HUES6 (cell line): Measurements from ENCODE around the gene KCNK2.

Source experiments
- H3K27ac ChIP-seq: 2 replicates; pipeline ENCODE4 v1.7.0; 2013; ENCODE audit warnings: low read depth, mild to moderate bottlenecking, low read length, inconsistent platforms
- H3K27me3 ChIP-seq: 2 replicates; pipeline ENCODE4 v1.6.1; 2013; ENCODE audit warnings: low read length; ENCODE audit not compliant: control insufficient read depth, insufficient read depth
- H3K36me3 ChIP-seq: 2 replicates; pipeline ENCODE4 v1.6.1; 2013; ENCODE audit warnings: low read length; ENCODE audit not compliant: control insufficient read depth, insufficient read depth
- H3K4me1 ChIP-seq: 2 replicates; pipeline ENCODE4 v1.6.1; 2013; ENCODE audit warnings: low read length; ENCODE audit not compliant: control insufficient read depth, insufficient read depth
- H3K4me3 ChIP-seq: 2 replicates; pipeline ENCODE4 v1.5.1; 2013; ENCODE audit warnings: low read depth, low read length
- H3K9ac ChIP-seq: one replicate; pipeline ENCODE4 v1.6.1; 2013; ENCODE audit warnings: mild to moderate bottlenecking, low read length
- H3K9me3 ChIP-seq: 2 replicates; pipeline ENCODE4 v1.6.1; 2013; ENCODE audit warnings: low read depth, low read length; ENCODE audit not compliant: control insufficient read depth, insufficient read depth

The KCNK2 gene

GRCh38 chr1:215251428-215251827 is 168.9 kb downstream of the KCNK2 start:
- no peaks in the 10 kb centered on the region for H3K36me3 ChIP-seq

DNA sequence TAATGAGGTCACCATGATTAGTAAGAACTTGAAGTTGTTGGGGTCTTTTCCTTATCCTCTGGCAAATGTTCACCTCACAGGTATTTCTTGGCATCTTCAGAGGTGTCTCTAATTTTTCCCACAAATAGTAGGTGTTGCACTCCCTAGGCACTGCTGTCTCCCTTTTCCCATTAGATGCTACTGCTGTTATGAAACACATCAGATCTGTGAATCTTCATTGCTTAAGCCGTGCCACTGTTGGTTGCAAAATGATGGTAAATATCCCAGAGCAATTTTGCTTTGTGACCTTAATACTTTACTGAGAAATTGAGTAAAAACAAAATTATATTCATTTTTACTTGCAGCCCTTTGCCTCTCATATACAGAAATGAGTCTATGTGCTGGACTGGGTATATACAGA is 169.6 kb downstream of the KCNK2 start:
- no peaks in the 10 kb centered on the region for H3K27me3 ChIP-seq
- H3K9me3 ChIP-seq = no peaks in the 10 kb centered on the region
- no peaks in the 10 kb centered on the region for H3K36me3 ChIP-seq
- H3K4me1 ChIP-seq = no peaks in the 10 kb centered on the region
- H3K27ac ChIP-seq = no peak overlapping the region
- no peak overlapping the region for H3K9ac ChIP-seq
- H3K4me3 ChIP-seq = no peak overlapping the region

More at GRCh38 chr1:215251428-215251827, 168.9 kb downstream of the KCNK2 start:
- no peaks in the 10 kb centered on the region for H3K4me1 ChIP-seq
- no peak overlapping the region for H3K9ac ChIP-seq
- no peak overlapping the region for H3K27ac ChIP-seq
- H3K27me3 ChIP-seq = no peaks in the 10 kb centered on the region
- H3K9me3 ChIP-seq = no peaks in the 10 kb centered on the region
- H3K4me3 ChIP-seq = no peak overlapping the region

DNA sequence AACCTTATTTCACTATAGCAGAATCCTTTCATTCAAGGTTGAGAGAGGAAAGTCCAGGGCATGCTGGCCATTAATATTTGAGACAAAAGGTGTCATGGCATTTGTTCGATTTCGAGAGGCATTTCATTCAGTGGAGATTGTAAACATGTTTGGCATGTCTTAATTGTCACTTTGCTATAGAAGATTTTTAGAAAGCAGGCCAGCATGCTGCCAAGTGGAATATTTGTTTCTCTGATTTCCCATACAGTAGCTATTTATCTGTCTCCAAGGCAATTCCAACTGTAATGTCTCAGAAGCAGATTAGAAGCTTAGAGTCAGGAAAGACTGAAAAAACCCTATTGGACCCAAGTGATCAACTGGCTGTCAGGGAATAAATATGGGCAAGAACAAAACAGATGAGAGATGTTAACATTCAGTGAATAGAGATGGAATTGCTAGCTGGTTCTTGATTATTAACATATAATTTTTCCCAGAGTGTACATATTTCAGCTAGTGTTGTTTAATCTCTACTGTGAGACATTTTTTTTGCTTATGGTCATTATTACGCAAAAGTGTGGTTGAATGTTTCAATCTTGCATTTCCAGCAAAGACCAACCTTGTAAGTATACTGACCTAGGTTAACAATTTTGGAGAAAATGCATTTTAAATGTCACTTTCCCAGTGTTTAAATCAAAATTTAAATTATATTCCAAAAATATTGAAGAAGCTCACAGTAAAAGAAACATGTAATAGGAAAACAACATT is 174.6 kb downstream of the KCNK2 start:
- Histone ChIP-seq H3K4me1 (peaks cover 9% of the 10 kb centered on the region; the same call in 1 of the 2 replicates), H3K27ac (no peak overlapping the region), H3K4me3 (no peak overlapping the region), H3K9me3 (no peaks in the 10 kb centered on the region), H3K27me3 (no peaks in the 10 kb centered on the region), H3K36me3 (no peaks in the 10 kb centered on the region), H3K9ac (no peak overlapping the region)

DNA sequence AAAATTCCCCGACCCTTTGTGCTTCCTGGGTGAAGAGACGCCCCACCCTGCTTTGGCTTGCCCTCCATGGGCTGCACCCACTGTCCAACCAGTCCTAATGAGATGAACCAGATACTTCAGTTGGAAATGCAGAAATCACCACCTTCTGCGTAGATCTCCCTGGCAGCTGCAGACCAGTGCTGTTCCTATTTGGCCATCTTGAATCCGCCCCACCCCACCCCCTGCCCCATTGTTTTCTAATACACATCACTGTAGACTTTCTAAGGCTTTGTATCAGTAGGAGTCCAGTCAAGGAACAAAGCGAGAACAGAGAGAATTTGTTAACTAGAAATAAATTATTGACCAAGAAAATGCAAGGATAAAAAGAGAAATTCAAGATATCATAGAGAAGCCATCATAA is 178.2 kb downstream of the KCNK2 start:
- H3K36me3 ChIP-seq = no peaks in the 10 kb centered on the region
- no peaks in the 10 kb centered on the region for H3K27me3 ChIP-seq
- H3K9me3 ChIP-seq = no peaks in the 10 kb centered on the region
- H3K9ac ChIP-seq = no peak overlapping the region
- no peak overlapping the region for H3K4me3 ChIP-seq
- 0 out of 2 replicates have a peak overlapping the region, but pooled peaks have one; percentile 41 for H3K27ac ChIP-seq
- H3K4me1 ChIP-seq = peaks cover 9% of the 10 kb centered on the region; the same call in 1 of the 2 replicates

GRCh38 chr1:215262106-215262505 is 179.6 kb downstream of the KCNK2 start:
- no peak overlapping the region for H3K27ac ChIP-seq
- no peaks in the 10 kb centered on the region for H3K27me3 ChIP-seq
- H3K9ac ChIP-seq = no peak overlapping the region
- H3K36me3 ChIP-seq = no peaks in the 10 kb centered on the region
- no peaks in the 10 kb centered on the region for H3K9me3 ChIP-seq
- peaks cover 9% of the 10 kb centered on the region; the same call in 1 of the 2 replicates for H3K4me1 ChIP-seq
- H3K4me3 ChIP-seq = no peak overlapping the region

- Histone ChIP-seq H3K27me3 (no peaks in the 10 kb centered on the region), H3K4me3 (no peak overlapping the region)
Measured at GRCh38 chr1:215263636-215264035, 181.1 kb downstream of the KCNK2 start.

DNA sequence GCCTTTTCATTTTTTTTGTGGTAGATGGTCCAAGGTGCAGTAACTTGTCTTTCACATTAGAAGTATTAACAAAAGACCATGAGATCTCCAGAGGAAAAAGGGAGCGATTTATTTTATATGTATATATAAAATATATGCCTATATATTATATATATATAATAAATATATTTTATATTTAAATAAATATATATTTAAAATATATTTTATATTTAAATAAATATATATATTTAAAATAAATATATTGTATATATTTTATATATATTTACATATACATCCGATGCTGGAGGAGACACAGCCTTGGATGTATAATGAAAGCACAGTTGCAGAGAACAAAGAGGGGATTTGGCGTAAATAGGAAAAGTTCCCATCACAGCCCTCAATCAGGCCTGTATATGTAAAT is 182.1 kb downstream of the KCNK2 start:
- Histone ChIP-seq H3K4me3 (no peak overlapping the region), H3K4me1 (peaks cover 6% of the 10 kb centered on the region; the same call in 1 of the 2 replicates), H3K9me3 (no peaks in the 10 kb centered on the region), H3K9ac (no peak overlapping the region), H3K27ac (no peak overlapping the region), H3K36me3 (no peaks in the 10 kb centered on the region), H3K27me3 (no peaks in the 10 kb centered on the region)

More at GRCh38 chr1:215263636-215264035, 181.1 kb downstream of the KCNK2 start:
- Histone ChIP-seq H3K9me3 (no peaks in the 10 kb centered on the region), H3K27ac (no peak overlapping the region), H3K9ac (no peak overlapping the region), H3K4me1 (peaks cover 9% of the 10 kb centered on the region; the same call in 1 of the 2 replicates), H3K36me3 (no peaks in the 10 kb centered on the region)

GRCh38 chr1:215267495-215267894 is 185.0 kb downstream of the KCNK2 start:
- H3K27ac ChIP-seq = no peak overlapping the region
- H3K9ac ChIP-seq = no peak overlapping the region
- no peak overlapping the region for H3K4me3 ChIP-seq
- no peaks in the 10 kb centered on the region for H3K9me3 ChIP-seq
- H3K36me3 ChIP-seq = no peaks in the 10 kb centered on the region
- H3K4me1 ChIP-seq = no peaks in the 10 kb centered on the region
- H3K27me3 ChIP-seq = no peaks in the 10 kb centered on the region

DNA sequence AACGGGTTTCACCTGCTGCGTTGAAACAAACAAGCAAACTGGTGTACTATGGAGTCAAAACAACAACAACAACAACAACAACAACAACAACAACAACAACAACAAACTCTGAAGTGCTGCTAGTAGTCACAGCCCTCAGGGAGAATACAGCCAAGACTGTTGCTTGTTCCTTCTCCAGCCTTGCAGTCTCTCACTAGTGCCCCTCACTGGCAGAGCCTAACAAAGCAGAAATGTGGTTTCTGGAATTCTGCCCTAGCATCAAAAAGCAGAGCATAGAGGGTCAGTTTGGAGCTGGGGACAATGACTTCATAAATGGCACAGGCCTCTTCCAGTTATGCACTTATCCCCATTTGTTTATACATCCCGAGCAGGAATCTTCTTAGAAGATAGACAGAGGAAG is 187.4 kb downstream of the KCNK2 start:
- no peaks in the 10 kb centered on the region for H3K9me3 ChIP-seq
- H3K9ac ChIP-seq = no peak overlapping the region
- H3K27ac ChIP-seq = no peak overlapping the region
- H3K4me1 ChIP-seq = peaks cover 5% of the 10 kb centered on the region; the same call in 1 of the 2 replicates
- H3K4me3 ChIP-seq = no peak overlapping the region
- no peaks in the 10 kb centered on the region for H3K27me3 ChIP-seq
- no peaks in the 10 kb centered on the region for H3K36me3 ChIP-seq

DNA sequence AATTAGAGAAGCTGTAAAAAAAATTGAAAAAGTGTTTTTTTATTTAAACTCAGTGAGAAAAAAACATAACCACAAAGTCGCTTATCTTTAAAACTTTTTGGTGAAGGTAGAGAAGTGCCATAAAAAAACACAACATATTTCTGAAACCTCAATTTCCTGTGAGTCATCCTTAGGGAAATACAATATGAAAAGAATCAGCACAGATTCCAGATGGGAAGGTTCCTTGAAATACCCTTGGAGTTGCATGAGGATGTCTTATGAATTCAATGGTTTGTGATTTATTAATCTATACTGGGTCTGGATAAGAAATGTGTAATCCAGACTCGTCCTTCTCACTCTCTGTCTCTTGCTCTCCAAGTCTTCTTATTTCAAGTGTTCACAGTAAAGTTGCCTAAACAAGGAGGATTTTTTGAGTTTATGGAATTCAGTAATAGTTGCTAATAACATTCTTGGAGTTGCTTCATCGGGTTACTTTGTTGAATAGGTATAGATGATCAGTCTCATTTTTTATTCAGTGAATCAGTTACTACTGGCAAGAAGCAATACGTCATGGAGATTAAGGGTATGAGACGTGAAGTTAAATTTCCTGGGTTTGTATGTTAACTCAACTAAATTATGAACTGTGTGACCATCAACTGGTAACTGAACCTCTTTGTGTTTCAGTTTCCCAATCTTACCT is 191.4 kb downstream of the KCNK2 start:
- Histone ChIP-seq H3K4me1 (peaks cover 6% of the 10 kb centered on the region; the same call in 1 of the 2 replicates), H3K9me3 (no peaks in the 10 kb centered on the region), H3K9ac (no peak overlapping the region), H3K27ac (no peak overlapping the region), H3K27me3 (no peaks in the 10 kb centered on the region), H3K4me3 (no peak overlapping the region), H3K36me3 (no peaks in the 10 kb centered on the region)

- Histone ChIP-seq H3K27ac (no peak overlapping the region), H3K9me3 (no peaks in the 10 kb centered on the region), H3K9ac (no peak overlapping the region), H3K36me3 (no peaks in the 10 kb centered on the region), H3K4me3 (no peak overlapping the region), H3K27me3 (no peaks in the 10 kb centered on the region), H3K4me1 (peaks cover 6% of the 10 kb centered on the region; the same call in 1 of the 2 replicates)
Measured at GRCh38 chr1:215276582-215276981, 194.0 kb downstream of the KCNK2 start.
